ENCODE data around the gene EFR3B.
A peak's percentile ranks its signal among the peaks of the same experiment; 100 is the strongest.

GRCh38 chr2:25041307-25041927 is 459 bp upstream of the EFR3B start:
- TF ChIP-seq CTCF (IDR thresholded peaks at IDR 0.05), result peak; percentile 15; the same call in 1 of the 3 replicates
- peak; percentile 75; the same call in 1 of the 2 replicates for TF ChIP-seq POLR2A (IDR thresholded peaks at IDR 0.05; ENCODE audit: low read length)
